Measurements from ENCODE around the gene TKT. TPM values are rescaled to one million over a fixed set of nuclear protein-coding genes. Genes with fewer than 3 reads are reported as not detected.
A peak's percentile ranks its signal among the peaks of the same experiment; 100 is the strongest.

The TKT gene
- total RNA-seq, 1 experiment from 2014 or later: 186 TPM

GRCh38 chr3:53238886-53239285 lies 16.9 kb downstream of the TKT start:
- intact Hi-C loops (cut with micrococcal nuclease; ENCODE audit: unreplicated experiment): no loop called here
- DNase-seq (ENCODE audit: low spot score): no peak
- CTCF ChIA-PET: no interaction called here
- Histone ChIP-seq H3K36me3 (ENCODE audit: insufficient read depth, low read length, poor library complexity, severe bottlenecking) (peaks cover 14% of the 10 kb centered on the region), H3K4me3 (ENCODE audit: low read depth, low read length, poor library complexity, severe bottlenecking) (no peak overlapping the region), H3K9me3 (ENCODE audit: low read depth, low read length, poor library complexity, severe bottlenecking) (no peaks in the 10 kb centered on the region), H3K27me3 (replicated peaks; ENCODE audit: insufficient read depth, low read depth, low read length, poor library complexity) (no peaks in the 10 kb centered on the region), H3K27ac (ENCODE audit: low read depth, low read length, poor library complexity, severe bottlenecking) (no peak overlapping the region), H3K4me1 (ENCODE audit: insufficient read depth, low read length, poor library complexity, severe bottlenecking) (peaks cover 28% of the 10 kb centered on the region)
- POLR2A ChIA-PET (ENCODE audit: low non-redundant PET): no interaction called here
- BruUV-seq (replicated peaks): TSS peak; percentile 12
- TF ChIP-seq CTCF (conservative IDR thresholded peaks at IDR 0.05; ENCODE audit: low read depth, low read length) (no peak), EZH2 (IDR thresholded peaks at IDR 0.05; ENCODE audit: borderline replicate concordance, low read depth, low read length, poor library complexity, severe bottlenecking) (no peak)

- peak; percentile 71 for DNase-seq (ENCODE audit: low spot score)
- intact Hi-C loops (cut with micrococcal nuclease; ENCODE audit: unreplicated experiment): no loop called here
- H3K4me3 ChIP-seq (ENCODE audit: low read depth, low read length, poor library complexity, severe bottlenecking): no peak overlapping the region
- no peaks in the 10 kb centered on the region for H3K27me3 ChIP-seq (replicated peaks; ENCODE audit: insufficient read depth, low read depth, low read length, poor library complexity)
- BruUV-seq (replicated peaks): no TSS peak
- TF ChIP-seq CTCF (conservative IDR thresholded peaks at IDR 0.05; ENCODE audit: low read depth, low read length) (no peak), EZH2 (IDR thresholded peaks at IDR 0.05; ENCODE audit: borderline replicate concordance, low read depth, low read length, poor library complexity, severe bottlenecking) (no peak)
- H3K36me3 ChIP-seq (ENCODE audit: insufficient read depth, low read length, poor library complexity, severe bottlenecking): peaks cover 19% of the 10 kb centered on the region
- no peak overlapping the region for H3K27ac ChIP-seq (ENCODE audit: low read depth, low read length, poor library complexity, severe bottlenecking)
- no peaks in the 10 kb centered on the region for H3K9me3 ChIP-seq (ENCODE audit: low read depth, low read length, poor library complexity, severe bottlenecking)
- ChIA-PET CTCF (no interaction called here), POLR2A (ENCODE audit: low non-redundant PET) (no interaction called here)
- peaks cover 22% of the 10 kb centered on the region for H3K4me1 ChIP-seq (ENCODE audit: insufficient read depth, low read length, poor library complexity, severe bottlenecking)
Observed at GRCh38 chr3:53238051-53238850, 17.6 kb downstream of the TKT start.

GRCh38 chr3:53236112-53236841 lies 19.5 kb downstream of the TKT start:
- DNase-seq (ENCODE audit: low spot score): no peak
- ChIA-PET CTCF (no interaction called here), POLR2A (ENCODE audit: low non-redundant PET) (no interaction called here)
- Histone ChIP-seq H3K27ac (ENCODE audit: low read depth, low read length, poor library complexity, severe bottlenecking) (peak overlapping the region; percentile 63), H3K4me1 (ENCODE audit: insufficient read depth, low read length, poor library complexity, severe bottlenecking) (peaks cover 20% of the 10 kb centered on the region), H3K9me3 (ENCODE audit: low read depth, low read length, poor library complexity, severe bottlenecking) (no peaks in the 10 kb centered on the region), H3K27me3 (replicated peaks; ENCODE audit: insufficient read depth, low read depth, low read length, poor library complexity) (no peaks in the 10 kb centered on the region), H3K4me3 (ENCODE audit: low read depth, low read length, poor library complexity, severe bottlenecking) (no peak overlapping the region), H3K36me3 (ENCODE audit: insufficient read depth, low read length, poor library complexity, severe bottlenecking) (peaks cover 25% of the 10 kb centered on the region)
- TF ChIP-seq CTCF (conservative IDR thresholded peaks at IDR 0.05; ENCODE audit: low read depth, low read length) (no peak), EZH2 (IDR thresholded peaks at IDR 0.05; ENCODE audit: borderline replicate concordance, low read depth, low read length, poor library complexity, severe bottlenecking) (no peak)
- BruUV-seq (replicated peaks): no TSS peak
- intact Hi-C loops (cut with micrococcal nuclease; ENCODE audit: unreplicated experiment): no loop called here

Data from A673 (cell line).